HepG2 (cell line): ENCODE results near the gene FCGR3A. TPM values are rescaled to one million over a fixed set of nuclear protein-coding genes. Genes with fewer than 3 reads are reported as not detected.

Source experiments
- ARNTL ChIP-seq: sonication (generic); formaldehyde crosslinking; IDR thresholded peaks from 2 replicates; pipeline ENCODE4 v1.4.0; 2020; ENCODE audit warnings: mild to moderate bottlenecking, missing genetic modification reagents
- ATF3 ChIP-seq: sonication (generic); formaldehyde crosslinking; IDR thresholded peaks from 2 replicates; pipeline ENCODE4 v1.4.0; 2020; ENCODE audit warnings: missing genetic modification reagents
- DRAP1 ChIP-seq: IDR thresholded peaks from 2 replicates; pipeline ENCODE4 v1.6.1; 2016; ENCODE audit warnings: missing genetic modification reagents, missing compliant biosample characterization
- FLYWCH1 ChIP-seq: sonication (generic); formaldehyde crosslinking; IDR thresholded peaks from 2 replicates; pipeline ENCODE4 v1.8.1; 2023; ENCODE audit warnings: mild to moderate bottlenecking, missing genetic modification reagents
- FOXP1 ChIP-seq, 2 experiments: fragments of 450-650 bp in 1 of 2; IDR thresholded peaks; 2 replicates each; pipeline ENCODE4 v1.6.1; 2017 to 2018; ENCODE audit warnings: antibody characterized with exemption in 1 of 2
- KMT2A ChIP-seq: sonication (generic); formaldehyde crosslinking; IDR thresholded peaks from 2 replicates; pipeline ENCODE4 v1.4.0; 2020; ENCODE audit warnings: missing genetic modification reagents
- PAXIP1 ChIP-seq: sonication (generic); formaldehyde crosslinking; conservative IDR thresholded peaks from 2 replicates; pipeline ENCODE4 v1.4.0; 2020; ENCODE audit warnings: mild to moderate bottlenecking, missing genetic modification reagents, moderate library complexity
- RCOR2 ChIP-seq: IDR thresholded peaks from 2 replicates; pipeline ENCODE4 v1.6.1; 2016; ENCODE audit warnings: missing biosample characterization, missing genetic modification reagents
- SAP130 ChIP-seq: IDR thresholded peaks from 2 replicates; pipeline ENCODE4 v1.6.1; 2016; ENCODE audit warnings: low read depth
- SP5 ChIP-seq: IDR thresholded peaks from 2 replicates; pipeline ENCODE4 v1.6.1; 2016; ENCODE audit warnings: low read depth, borderline replicate concordance
- ZBTB38 ChIP-seq: sonication (generic); formaldehyde crosslinking; IDR thresholded peaks from 2 replicates; pipeline ENCODE4 v1.5.1; 2020; ENCODE audit warnings: mild to moderate bottlenecking, missing genetic modification reagents
- ZFP36L2 ChIP-seq: sonication (generic); formaldehyde crosslinking; IDR thresholded peaks from 2 replicates; pipeline ENCODE4 v1.4.0; 2020; ENCODE audit warnings: missing genetic modification reagents
- ZFP91 ChIP-seq: sonication (generic); formaldehyde crosslinking; IDR thresholded peaks from 2 replicates; pipeline ENCODE4 v1.9.0; 2022; ENCODE audit warnings: missing genetic modification reagents, mild to moderate bottlenecking, borderline replicate concordance
- ZNF276 ChIP-seq: sonication (generic); formaldehyde crosslinking; IDR thresholded peaks from 2 replicates; pipeline ENCODE4 v1.4.0; 2020; ENCODE audit warnings: mild to moderate bottlenecking, low read depth, missing genetic modification reagents
- ZNF292 ChIP-seq: sonication (generic); formaldehyde crosslinking; IDR thresholded peaks from 2 replicates; pipeline ENCODE4 v1.8.1; 2022; ENCODE audit warnings: mild to moderate bottlenecking, low read depth, missing genetic modification reagents, borderline replicate concordance
- ZNF547 ChIP-seq: sonication (generic); formaldehyde crosslinking; IDR thresholded peaks from 2 replicates; pipeline ENCODE4 v1.5.1; 2020; ENCODE audit warnings: mild to moderate bottlenecking, missing genetic modification reagents
- ZNF574 ChIP-seq: sonication (generic); formaldehyde crosslinking; IDR thresholded peaks from 2 replicates; pipeline ENCODE4 v1.4.0; 2020; ENCODE audit warnings: missing genetic modification reagents
- ZNF816 ChIP-seq: sonication (generic); formaldehyde crosslinking; IDR thresholded peaks from 2 replicates; pipeline ENCODE4 v1.8.0; 2022; ENCODE audit warnings: missing genetic modification reagents, mild to moderate bottlenecking, borderline replicate concordance
- polyA plus RNA-seq, 8 experiments: library from polyadenylated mRNA; depleted of rRNA in 3 of 8; stranded (reverse) in 7 of 8; unstranded in 1 of 8; fragments of >200 nt; fragmentation: Illumina TruSeq in 4 of 8; extraction: Trizol in 4 of 8; gene quantifications; 2 replicates each; pipeline versions ENCODE4 v1.2.1 to v1.2.3, GENCODE V29; 2011 to 2016; ENCODE audit warnings: low read depth in 4 of 8, missing spikeins in 1 of 8, mixed read lengths in 1 of 8; ENCODE audit not compliant: insufficient read depth in 1 of 8
- total RNA-seq, 5 experiments: library from RNA; depleted of rRNA; stranded (reverse); fragments of >200 nt; fragmentation: Illumina TruSeq; extraction: Trizol; gene quantifications; 2 replicates each; pipeline ENCODE4 v1.2.3, GENCODE V29; 2016; ENCODE audit warnings: low read depth in 1 of 5

Gene FCGR3A
- total and polyA plus RNA-seq, 2 of the 13 experiments (the other 11 are each of a cell fraction or from before 2014, with no cell fraction given), result not detected

- TF ChIP-seq ZFP91 (CRISPR knock-in tag) (peak; percentile 35; the same call in 1 of the 2 replicates), ZNF547 (CRISPR knock-in tag) (no peak), ZBTB38 (no peak), DRAP1 (no peak), FOXP1 (IDR thresholded peaks at IDR 0.05) (no peak), FOXP1 (CRISPR knock-in tag; IDR thresholded peaks at IDR 0.05) (peak; percentile 60), KMT2A (CRISPR knock-in tag) (no peak), ARNTL (peak; percentile 66; the same call in 1 of the 2 replicates), SAP130 (CRISPR knock-in tag) (peak; percentile 69), RCOR2 (CRISPR knock-in tag) (peak; percentile 30; the same call in 1 of the 2 replicates), ZNF574 (CRISPR knock-in tag) (peak; percentile 91), ZNF276 (no peak), ZNF292 (peak; percentile 55; the same call in 1 of the 2 replicates), ZFP36L2 (CRISPR knock-in tag) (no peak), PAXIP1 (CRISPR knock-in tag) (peak; percentile 40; the same call in 1 of the 2 replicates), ZNF816 (CRISPR knock-in tag) (0 out of 2 replicates have a peak, but pooled peaks have one; percentile 32), FLYWCH1 (CRISPR knock-in tag) (no peak), ATF3 (CRISPR knock-in tag) (no peak), SP5 (CRISPR knock-in tag) (peak; percentile 78; the same call in 1 of the 2 replicates)
Observed at GRCh38 chr1:161506336-161507223, 43.0 kb downstream of the FCGR3A start (continued).
